Naive thymus-derived CD8-positive, alpha-beta T cell (primary cell): Measurements from ENCODE around the gene DCAF11. TPM values are rescaled to one million over a fixed set of nuclear protein-coding genes. Genes with fewer than 3 reads are reported as not detected.

Experiments used
- ATAC-seq, 2 donors: fragments of 150-1000 bp; cut with Tn5 transposase in 1 of 2; sonication (Bioruptor Pico), chemical (Tn5 transposase) in 1 of 2; 1 replicate in 1 of 2; 2 replicates in 1 of 2; pipeline ENCODE4 v1.10.0; 2021; ENCODE audit warnings: mild to moderate bottlenecking in 2 of 2, moderate library complexity in 2 of 2
- POLR2A ChIA-PET: fragments of 350-600 bp; sonication (Branson Sonifier 250); formaldehyde crosslinking; loops from one replicate; lab custom pipeline; 2021; ENCODE audit warnings: antibody characterized with exemption; lab: Charles Lee
- DNase-seq, 10 donors: peaks; one replicate each; pipeline versions ENCODE4 v3.0.0 to v3.0.0-alpha.2; 2020 to 2022
- H3K27ac Mint-ChIP-seq, 10 donors: one replicate each; pipeline ENCODE4 v1.8.0; 2020 to 2022; ENCODE audit warnings: mild to moderate bottlenecking in 10 of 10, mixed read lengths in 10 of 10, moderate library complexity in 4 of 10, inconsistent platforms in 1 of 10
- H3K27me3 Mint-ChIP-seq, 5 donors: one replicate each; pipeline ENCODE4 v1.8.0; 2021 to 2022; ENCODE audit warnings: mixed read lengths in 5 of 5
- H3K36me3 Mint-ChIP-seq, 3 donors: one replicate each; pipeline ENCODE4 v1.8.0; 2020 to 2022; ENCODE audit warnings: mixed read lengths in 3 of 3, mild to moderate bottlenecking in 2 of 3, inconsistent platforms in 1 of 3
- H3K4me1 Mint-ChIP-seq, 4 donors: one replicate each; pipeline ENCODE4 v1.8.0; 2021 to 2022; ENCODE audit warnings: mixed read lengths in 4 of 4
- H3K4me3 Mint-ChIP-seq, 10 donors: one replicate each; pipeline ENCODE4 v1.8.0; 2020 to 2022; ENCODE audit warnings: mild to moderate bottlenecking in 10 of 10, mixed read lengths in 10 of 10, moderate library complexity in 6 of 10, inconsistent platforms in 1 of 10
- H3K9me3 Mint-ChIP-seq, 9 donors: one replicate each; pipeline ENCODE4 v1.8.0; 2020 to 2022; ENCODE audit warnings: mixed read lengths in 9 of 9, mild to moderate bottlenecking in 3 of 9, inconsistent platforms in 1 of 9, moderate library complexity in 1 of 9
- polyA plus RNA-seq, 3 donors: library from polyadenylated mRNA; unstranded; fragments of 300-500 nt; fragmentation: Illumina TruSeq; gene quantifications; one replicate each; pipeline ENCODE4 v1.2.3, GENCODE V29; 2021
- total RNA-seq, 8 experiments: library from RNA in 2 of 8; stranded (reverse) in 2 of 8; gene quantifications; one replicate each; pipeline ENCODE4 v1.2.3 and lab custom pipeline; 2021 to 2026

The DCAF11 gene
- total and polyA plus RNA-seq, 5 experiments from 2014 or later = 68.0 to 83.8 (median 74.1) TPM

DNA sequence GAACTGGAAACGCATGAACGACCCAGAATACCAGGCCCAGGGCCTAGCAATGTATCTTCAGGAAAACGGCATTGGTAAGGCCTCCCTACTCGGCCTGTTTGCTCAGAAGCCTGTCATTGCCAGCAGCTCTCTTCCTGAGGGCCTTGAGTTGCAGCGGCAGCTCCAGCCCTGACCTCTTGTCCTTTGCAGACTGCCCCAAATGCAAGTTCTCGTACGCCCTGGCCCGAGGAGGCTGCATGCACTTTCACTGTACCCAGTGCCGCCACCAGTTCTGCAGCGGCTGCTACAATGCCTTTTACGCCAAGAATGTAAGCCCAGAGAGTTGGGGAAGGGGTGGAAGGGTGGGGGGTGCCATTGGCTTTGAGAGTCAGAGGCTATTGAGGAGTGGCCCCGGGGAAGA lies 42.8 kb downstream of the DCAF11 start:
- Mint-ChIP-seq H3K27ac (peak overlapping the region in 7 of 10 donors; percentile 21 to 95 (median 64)), H3K4me1 (peaks cover 12 to 38% (median 23%) of the 10 kb centered on the region in 4 donors), H3K27me3 (peaks cover 0 to 2% (median 0%) of the 10 kb centered on the region in 5 donors), H3K9me3 (no peaks in the 10 kb centered on the region), H3K4me3 (no peak overlapping the region), H3K36me3 (peaks cover 4 to 70% (median 20%) of the 10 kb centered on the region in 3 donors)
- ATAC-seq (no peak), DNase-seq (no peak)
- POLR2A ChIA-PET = interaction anchor here (0.9 to 3.0 kb wide), 3 partner anchors 10 to 43 kb away, joined by 3 to 14 read pairs (median 3); partner anchors contain the start of genes DCAF11, NRL, PSME2 and RNF31

DNA sequence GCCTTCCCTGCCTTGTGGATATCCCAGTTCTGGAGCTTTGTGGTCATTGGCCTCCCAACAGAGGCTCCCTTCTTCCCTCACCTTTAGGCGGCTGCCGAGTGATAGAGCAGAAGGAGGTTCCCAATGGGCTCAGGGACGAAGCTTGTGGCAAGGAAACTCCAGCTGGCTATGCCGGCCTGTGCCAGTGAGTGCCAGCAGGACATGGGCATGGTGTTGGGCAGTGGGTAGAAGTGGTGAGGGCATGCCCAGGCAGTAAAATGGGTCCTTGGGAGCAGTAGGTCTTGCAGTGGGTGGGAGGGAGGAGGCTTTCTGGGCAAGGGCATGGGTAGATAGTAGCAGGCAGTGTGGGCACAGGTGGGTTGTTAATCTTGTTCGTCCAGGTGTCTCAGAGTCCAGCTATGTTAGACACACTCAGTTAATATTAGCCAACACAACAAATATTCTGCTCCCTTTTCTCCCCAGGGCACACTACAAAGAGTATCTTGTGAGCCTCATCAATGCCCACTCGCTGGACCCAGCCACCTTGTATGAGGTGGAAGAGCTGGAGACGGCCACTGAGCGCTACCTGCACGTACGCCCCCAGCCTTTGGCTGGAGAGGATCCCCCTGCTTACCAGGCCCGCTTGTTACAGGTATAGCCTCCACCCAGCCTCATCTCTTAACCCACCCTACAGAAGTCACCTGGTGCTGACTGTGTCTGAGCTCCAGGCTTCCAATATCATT lies 45.4 kb downstream of the DCAF11 start:
- DNase-seq (peak in 1 of 10 donors; percentile 43), ATAC-seq (no peak)
- H3K4me1 Mint-ChIP-seq = peaks cover 26 to 58% (median 48%) of the 10 kb centered on the region in 4 donors
- H3K9me3 Mint-ChIP-seq = no peaks in the 10 kb centered on the region
- H3K27me3 Mint-ChIP-seq = peaks cover 0 to 2% (median 0%) of the 10 kb centered on the region in 5 donors
- peak overlapping the region in 6 of 10 donors; percentile 8 to 46 (median 22) for H3K4me3 Mint-ChIP-seq
- H3K27ac Mint-ChIP-seq = peak overlapping the region; percentile 88 to 100 (median 99)
- POLR2A ChIA-PET = interaction anchor here (0.5 to 4.4 kb wide), 16 partner anchors 11 to 113 kb away, joined by 3 to 55 read pairs (median 11); partner anchors contain the start of genes CHMP4A, DCAF11, EMC9 and IPO4
- H3K36me3 Mint-ChIP-seq = peaks cover 4 to 76% (median 33%) of the 10 kb centered on the region in 3 donors

DNA sequence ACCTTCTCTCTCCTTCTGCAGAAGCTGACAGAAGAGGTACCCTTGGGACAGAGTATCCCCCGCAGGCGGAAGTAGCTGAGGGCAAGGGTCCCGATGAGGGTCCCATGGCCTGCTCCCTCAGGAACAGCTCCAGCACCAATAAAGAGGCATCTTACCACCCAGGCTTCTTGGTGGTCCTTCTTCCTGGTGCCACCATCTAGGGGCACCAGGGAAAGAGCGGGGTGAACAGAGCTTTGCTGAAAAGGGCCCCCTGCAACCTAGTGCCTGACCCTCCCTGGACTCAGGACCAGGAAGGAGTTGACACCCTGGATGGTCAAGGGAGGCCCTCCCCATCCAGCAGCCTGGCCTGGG lies 45.9 kb downstream of the DCAF11 start:
- Mint-ChIP-seq H3K4me3 (peak overlapping the region in 9 of 10 donors; percentile 8 to 98 (median 46)), H3K27ac (peak overlapping the region; percentile 92 to 100 (median 99)), H3K36me3 (peaks cover 4 to 76% (median 33%) of the 10 kb centered on the region in 3 donors), H3K9me3 (no peaks in the 10 kb centered on the region), H3K27me3 (peaks cover 0 to 2% (median 0%) of the 10 kb centered on the region in 5 donors), H3K4me1 (peaks cover 27 to 63% (median 52%) of the 10 kb centered on the region in 4 donors)
- no peak for DNase-seq
- POLR2A ChIA-PET = interaction anchor here (0.5 to 4.4 kb wide), 21 partner anchors 10 to 176 kb away, joined by 3 to 55 read pairs (median 8); partner anchors contain the start of genes CHMP4A, DCAF11, EMC9 and IPO4
- no peak for ATAC-seq

DNA sequence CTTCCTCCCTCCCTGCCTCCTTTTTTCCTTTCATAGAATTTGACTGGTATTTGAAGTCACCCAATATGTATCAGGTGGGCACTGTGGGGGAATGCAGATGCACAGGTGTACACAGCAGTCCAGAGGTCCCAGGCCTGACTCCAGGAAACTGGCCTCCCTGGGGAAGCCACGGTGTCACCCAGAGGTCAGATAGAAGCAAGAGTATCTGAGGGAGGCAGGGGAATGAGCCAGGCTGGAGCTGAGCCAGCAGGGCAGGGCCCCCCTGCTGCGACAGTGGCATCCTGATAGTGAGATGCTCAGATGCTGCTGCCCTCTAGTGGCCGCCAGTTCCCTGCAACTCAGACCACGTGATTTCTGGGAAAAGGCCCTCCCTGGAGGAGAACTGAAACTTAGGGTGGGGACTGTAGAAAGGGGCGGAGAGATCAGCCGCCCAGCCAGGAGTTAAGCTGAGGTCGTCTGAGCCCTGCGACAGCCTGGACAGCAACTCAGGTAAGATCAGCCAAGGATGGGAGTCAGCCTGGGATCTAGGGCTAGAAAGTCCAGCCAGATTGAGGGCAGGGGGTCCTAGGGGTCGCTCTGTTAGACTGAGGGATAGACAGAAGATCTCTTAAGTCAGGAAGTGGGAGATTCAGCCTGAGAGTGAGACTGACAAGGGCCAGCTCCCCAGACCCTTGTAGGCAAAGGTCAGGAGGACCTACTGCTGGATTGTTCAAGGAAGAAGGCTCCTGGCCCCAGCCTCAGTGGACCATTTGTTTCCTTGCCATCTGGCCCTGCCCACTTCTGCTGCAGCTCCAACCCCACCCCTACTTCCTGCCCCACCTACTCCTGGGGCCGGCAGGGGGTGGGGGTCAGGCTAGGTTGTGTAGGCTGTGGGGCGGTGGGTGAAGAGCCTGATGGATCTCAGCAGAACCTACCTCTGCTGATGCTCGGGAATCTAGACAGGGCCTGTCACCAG lies 46.5 kb downstream of the DCAF11 start, which contains the start of gene IRF9:
TSS of gene IRF9 (plus strand) at position 416 of the 955 bp plus-strand sequence. CDS start 880 bp downstream, outside the sequence.
- H3K27ac Mint-ChIP-seq = peak within 1 kb of the TSS; percentile 92 to 100 (median 99)
- peak; percentile 89 to 90 for ATAC-seq
- peak; percentile 94 to 99 (median 97) for DNase-seq
- POLR2A ChIA-PET = interaction anchor here (0.6 to 4.4 kb wide), 26 partner anchors 10 to 1066 kb away, joined by 3 to 55 read pairs (median 6); partner anchors contain the start of genes C14orf119, CHMP4A, DCAF11 and EMC9
- peaks cover 0 to 2% (median 0%) of the 10 kb centered on the region in 5 donors for H3K27me3 Mint-ChIP-seq
- H3K36me3 Mint-ChIP-seq = peaks cover 4 to 76% (median 27%) of the 10 kb centered on the region in 3 donors
- H3K4me1 Mint-ChIP-seq = peaks cover 27 to 64% (median 55%) of the 10 kb centered on the region in 4 donors
- H3K4me3 Mint-ChIP-seq = peak within 1 kb of the TSS; percentile 95 to 100 (median 98)
- H3K9me3 Mint-ChIP-seq = no peaks in the 10 kb centered on the region

DNA sequence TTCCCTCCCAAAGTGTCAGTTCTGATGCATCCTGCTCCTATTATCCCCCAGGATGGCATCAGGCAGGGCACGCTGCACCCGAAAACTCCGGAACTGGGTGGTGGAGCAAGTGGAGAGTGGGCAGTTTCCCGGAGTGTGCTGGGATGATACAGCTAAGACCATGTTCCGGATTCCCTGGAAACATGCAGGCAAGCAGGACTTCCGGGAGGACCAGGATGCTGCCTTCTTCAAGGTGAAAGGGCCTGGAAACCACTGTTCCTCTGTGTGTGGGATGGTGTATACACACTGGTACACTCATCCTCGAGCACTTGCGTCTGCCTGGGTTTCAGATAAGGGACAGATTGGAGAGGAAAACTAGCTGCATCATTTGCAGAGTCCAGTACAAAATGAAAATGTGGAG lies 47.5 kb downstream of the DCAF11 start:
- Mint-ChIP-seq H3K4me1 (peaks cover 24 to 67% (median 56%) of the 10 kb centered on the region in 4 donors), H3K27ac (peak overlapping the region; percentile 92 to 100 (median 99)), H3K27me3 (peaks cover 0 to 2% (median 0%) of the 10 kb centered on the region in 5 donors), H3K9me3 (no peaks in the 10 kb centered on the region), H3K4me3 (peak overlapping the region; percentile 95 to 100 (median 98)), H3K36me3 (peaks cover 0 to 78% (median 23%) of the 10 kb centered on the region in 3 donors)
- POLR2A ChIA-PET = interaction anchor here (0.7 to 4.4 kb wide), 19 partner anchors 9 to 1067 kb away, joined by 3 to 55 read pairs (median 8); partner anchors contain the start of genes C14orf119, CHMP4A, CPNE6 and DCAF11
- ATAC-seq (no peak), DNase-seq (no peak)

DNA sequence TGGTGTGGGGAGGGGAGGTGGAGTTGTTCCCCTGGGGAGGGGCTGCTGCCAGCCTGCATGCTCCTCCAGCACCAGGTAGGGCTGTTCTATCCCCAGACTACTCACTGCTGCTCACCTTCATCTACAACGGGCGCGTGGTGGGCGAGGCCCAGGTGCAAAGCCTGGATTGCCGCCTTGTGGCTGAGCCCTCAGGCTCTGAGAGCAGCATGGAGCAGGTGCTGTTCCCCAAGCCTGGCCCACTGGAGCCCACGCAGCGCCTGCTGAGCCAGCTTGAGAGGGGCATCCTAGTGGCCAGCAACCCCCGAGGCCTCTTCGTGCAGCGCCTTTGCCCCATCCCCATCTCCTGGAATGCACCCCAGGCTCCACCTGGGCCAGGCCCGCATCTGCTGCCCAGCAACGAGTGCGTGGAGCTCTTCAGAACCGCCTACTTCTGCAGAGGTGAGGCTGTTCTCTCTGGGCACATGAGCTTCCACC lies 50.0 kb downstream of the DCAF11 start:
- POLR2A ChIA-PET = interaction anchor here (1.2 to 1.7 kb wide), 3 partner anchors 17 to 31 kb away, joined by 3 to 5 read pairs (median 4); partner anchors contain the start of genes RNF31 and TM9SF1
- Mint-ChIP-seq H3K4me1 (peaks cover 28 to 74% (median 66%) of the 10 kb centered on the region in 4 donors), H3K27me3 (peaks cover 0 to 2% (median 0%) of the 10 kb centered on the region in 5 donors), H3K36me3 (peaks cover 0 to 78% (median 24%) of the 10 kb centered on the region in 3 donors), H3K9me3 (no peaks in the 10 kb centered on the region), H3K4me3 (peak overlapping the region in 9 of 10 donors; percentile 4 to 96 (median 58)), H3K27ac (peak overlapping the region; percentile 39 to 100 (median 76))
- no peak for ATAC-seq
- DNase-seq = peak in 1 of 10 donors; percentile 53

DNA sequence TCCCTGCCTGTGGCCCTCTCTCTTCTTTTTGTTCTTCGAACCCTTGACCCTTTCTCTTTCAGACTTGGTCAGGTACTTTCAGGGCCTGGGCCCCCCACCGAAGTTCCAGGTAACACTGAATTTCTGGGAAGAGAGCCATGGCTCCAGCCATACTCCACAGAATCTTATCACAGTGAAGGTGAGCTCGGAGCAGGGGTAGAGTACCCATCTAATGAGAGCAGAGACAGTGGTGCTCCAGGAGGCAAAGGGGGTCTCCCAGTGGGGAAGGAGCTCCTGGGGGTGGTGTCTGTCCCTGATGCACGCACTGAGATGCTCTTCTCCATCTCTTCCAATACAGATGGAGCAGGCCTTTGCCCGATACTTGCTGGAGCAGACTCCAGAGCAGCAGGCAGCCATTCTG lies 51.2 kb downstream of the DCAF11 start:
- Mint-ChIP-seq H3K27me3 (peaks cover 0 to 2% (median 0%) of the 10 kb centered on the region in 5 donors), H3K9me3 (no peaks in the 10 kb centered on the region), H3K4me1 (peaks cover 27 to 67% (median 60%) of the 10 kb centered on the region in 4 donors), H3K36me3 (peaks cover 0 to 74% (median 23%) of the 10 kb centered on the region in 3 donors), H3K4me3 (peak overlapping the region in 1 of 10 donors; percentile 14), H3K27ac (peak overlapping the region in 8 of 10 donors; percentile 11 to 100 (median 52))
- DNase-seq = peak in 1 of 10 donors; percentile 51
- POLR2A ChIA-PET = interaction anchor here (1.2 kb wide), 1 partner anchor 18 kb away, joined by 3 read pairs; no protein-coding TSS in a partner anchor
- no peak for ATAC-seq

DNA sequence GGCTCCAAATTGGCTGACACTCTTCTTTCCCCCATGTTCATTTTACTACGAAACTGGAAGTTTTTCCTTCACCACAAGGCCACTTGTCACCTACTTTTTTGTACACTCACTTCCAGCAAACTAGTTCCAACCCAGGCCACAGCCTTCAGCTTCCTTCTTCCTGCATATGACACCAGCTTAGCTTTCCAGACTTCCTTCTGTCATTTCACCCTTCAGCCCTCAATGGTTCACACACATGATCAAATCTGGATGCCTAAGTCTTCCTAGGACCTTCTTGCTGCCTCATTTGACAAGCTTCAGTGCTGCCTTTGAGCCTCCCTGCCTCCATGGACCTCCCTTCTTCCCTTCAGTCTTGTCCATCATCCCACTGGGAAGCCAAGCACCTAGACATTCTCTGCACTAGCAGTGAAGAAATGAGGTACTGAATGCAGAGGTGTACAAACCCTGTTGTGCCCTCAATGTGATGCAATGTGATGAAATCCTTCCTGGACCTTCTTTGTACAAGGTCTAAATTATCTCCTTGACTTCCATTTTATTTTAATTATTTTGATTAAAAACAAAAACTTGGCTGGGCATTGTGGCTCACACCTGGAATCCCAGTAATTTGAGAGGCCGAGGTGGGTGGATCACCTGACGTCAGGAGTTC lies 53.0 kb downstream of the DCAF11 start:
- POLR2A ChIA-PET = interaction anchor here (0.6 kb wide), 1 partner anchor 21 kb away, joined by 3 read pairs; the partner anchor contains the start of gene IPO4
- Mint-ChIP-seq H3K27ac (peak overlapping the region in 5 of 10 donors; percentile 43 to 82 (median 53)), H3K9me3 (no peaks in the 10 kb centered on the region), H3K27me3 (no peaks in the 10 kb centered on the region), H3K4me3 (no peak overlapping the region), H3K4me1 (peaks cover 22 to 65% (median 56%) of the 10 kb centered on the region in 4 donors), H3K36me3 (peaks cover 0 to 70% (median 26%) of the 10 kb centered on the region in 3 donors)
- DNase-seq (no peak), ATAC-seq (no peak)

DNA sequence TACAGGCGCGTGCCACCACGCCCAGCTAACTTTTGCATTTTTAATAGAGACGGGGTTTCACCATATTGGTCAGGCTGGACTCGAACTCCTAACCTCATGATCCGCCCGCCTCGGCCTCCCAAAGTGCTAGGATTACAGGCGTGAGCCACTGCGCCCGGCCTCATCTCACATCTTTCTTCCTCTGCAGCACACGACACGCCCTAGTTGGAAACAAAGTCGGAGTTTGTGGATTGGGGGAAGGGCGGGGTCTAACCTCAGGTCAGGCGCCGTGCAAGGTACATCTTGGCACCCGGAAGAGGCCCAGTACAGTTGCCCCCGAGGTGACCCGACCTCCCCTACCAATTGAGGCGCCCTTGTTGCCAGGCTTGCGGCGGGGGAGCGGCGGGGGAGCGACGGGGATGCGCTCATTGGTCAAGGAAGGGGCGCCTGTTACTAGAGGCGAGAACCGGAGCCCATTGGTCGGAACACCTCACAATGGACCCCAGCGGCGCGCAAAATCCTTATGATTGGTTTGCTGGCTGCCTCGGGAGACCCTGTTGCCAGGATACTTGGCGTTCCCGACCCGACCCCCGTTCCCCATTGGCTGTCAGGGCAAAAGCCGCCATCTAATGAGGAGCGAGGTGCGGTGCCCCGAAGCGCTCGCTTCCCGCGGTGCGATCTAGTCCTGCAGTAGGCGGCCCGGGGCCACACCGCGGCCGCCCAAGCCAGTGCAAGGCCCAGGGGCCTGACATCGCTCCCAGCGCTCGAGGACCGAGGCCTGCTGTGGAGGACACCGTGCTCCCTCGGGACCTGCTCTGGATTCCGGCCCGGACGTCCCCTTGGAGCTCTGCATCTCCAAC lies 57.1 kb downstream of the DCAF11 start, which contains the start of gene REC8:
TSS of gene REC8 (plus strand) at position 659 of the 839 bp plus-strand sequence. CDS start 473 bp downstream, outside the sequence.
- Mint-ChIP-seq H3K27ac (peak within 1 kb of the TSS; percentile 77 to 94 (median 92)), H3K4me1 (peaks cover 18 to 42% (median 38%) of the 10 kb centered on the region in 4 donors), H3K9me3 (no peaks in the 10 kb centered on the region), H3K4me3 (peak within 1 kb of the TSS; percentile 86 to 97 (median 92)), H3K36me3 (peaks cover 0 to 42% (median 12%) of the 10 kb centered on the region in 3 donors), H3K27me3 (no peaks in the 10 kb centered on the region)
- DNase-seq (peak; percentile 61 to 92 (median 84)), ATAC-seq (peak; percentile 91)
- POLR2A ChIA-PET = interaction anchor here (0.6 to 3.5 kb wide), 18 partner anchors 8 to 129 kb away, joined by 3 to 27 read pairs (median 5); partner anchors contain the start of genes CHMP4A, DCAF11, EMC9 and IPO4
